GM21576 (cell line): Measurements from ENCODE around the gene FPR1.
"Not testable (repeated sequence)": the region's sequence is repeated elsewhere in the genome, so short reads cannot be mapped to it uniquely, and the experiment has no call there.

ENCODE experiments used
- ATAC-seq: cut with Tn5 transposase; IDR thresholded peaks from one replicate; pipeline ENCODE4 v1.9.1; 2021; ENCODE audit warnings: mild to moderate bottlenecking, moderate library complexity; ENCODE audit not compliant: unreplicated experiment

The FPR1 gene

DNA sequence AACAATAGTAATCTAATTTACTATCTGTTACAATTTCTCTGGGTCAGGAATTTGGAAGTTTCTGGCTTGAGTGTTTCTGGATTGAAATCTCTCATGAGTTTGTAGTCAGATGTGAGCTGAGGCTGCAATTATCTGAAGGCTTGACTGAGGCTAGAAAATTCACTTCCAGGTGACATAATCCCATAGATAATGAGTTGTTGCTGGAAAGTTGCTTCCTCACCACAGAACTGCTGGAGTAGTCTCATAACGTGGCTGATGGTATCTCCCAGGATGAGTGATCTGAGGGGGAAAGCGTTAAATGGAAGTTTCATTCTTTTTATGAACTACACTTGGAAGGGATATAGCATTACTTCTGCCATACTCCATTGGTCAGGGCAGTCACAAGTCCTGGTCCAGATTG, 28.0 kb upstream of the FPR1 start:
- no peak for ATAC-seq

DNA sequence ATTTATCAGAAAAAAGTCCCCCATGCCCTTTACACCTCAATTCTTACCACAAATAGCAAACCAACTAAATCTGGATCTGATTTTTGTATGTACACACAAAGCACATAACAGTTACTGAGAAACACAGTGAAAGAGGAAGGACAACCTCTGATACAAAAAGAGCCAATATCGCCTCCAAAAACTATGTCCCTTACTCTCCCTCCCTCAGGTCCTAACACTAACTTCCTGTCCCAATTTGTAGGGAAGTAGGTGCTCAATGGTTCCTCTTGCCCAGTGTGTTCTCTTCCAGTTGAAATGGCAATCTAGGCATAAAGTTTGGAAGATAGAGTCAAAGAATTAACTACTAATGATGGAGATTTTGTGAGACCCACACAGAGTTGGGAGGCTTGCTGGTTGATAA, 27.5 kb upstream of the FPR1 start:
- no peak for ATAC-seq

DNA sequence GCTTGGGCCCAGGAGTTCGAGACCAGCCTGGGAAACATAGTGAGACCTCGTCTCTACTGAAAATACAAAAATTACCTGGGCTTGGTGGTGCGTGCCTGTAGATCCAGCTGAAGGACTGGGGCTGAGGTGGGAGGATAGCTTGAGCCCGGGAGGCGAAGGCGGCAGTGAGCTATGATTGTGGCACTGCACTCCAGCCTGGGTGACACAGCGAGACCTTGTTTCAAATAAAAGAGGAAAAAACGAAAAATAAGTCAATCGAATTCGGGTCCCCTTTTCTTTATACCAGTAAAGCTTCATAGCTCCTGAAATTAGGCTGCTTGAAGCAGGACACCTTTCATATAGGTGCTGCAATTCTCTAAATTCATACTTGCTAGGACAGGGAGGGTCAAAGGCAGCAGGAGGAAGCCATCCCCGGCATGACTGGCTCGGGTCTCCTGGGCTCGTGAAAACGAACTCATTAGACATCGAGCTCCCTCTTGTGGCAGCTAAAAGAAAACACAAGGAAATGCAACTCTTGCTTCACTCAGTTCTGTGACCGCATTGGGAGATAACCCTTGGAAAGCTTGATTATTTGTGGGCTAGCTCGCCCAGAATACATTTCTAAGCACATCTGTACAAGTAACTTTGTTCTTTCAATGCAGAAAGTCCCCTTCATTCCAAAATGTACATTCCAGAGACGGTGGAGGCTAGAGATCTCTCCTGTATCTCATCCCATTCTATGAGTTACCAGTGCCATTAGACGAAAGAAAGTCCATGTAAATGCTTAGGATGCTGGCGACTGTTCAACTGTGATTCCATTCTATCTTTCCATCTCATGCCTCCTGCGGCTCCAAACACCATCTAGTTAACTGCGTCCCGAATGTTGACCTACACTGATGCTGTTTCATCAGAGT, 26.1 kb upstream of the FPR1 start:
- no peak for ATAC-seq

DNA sequence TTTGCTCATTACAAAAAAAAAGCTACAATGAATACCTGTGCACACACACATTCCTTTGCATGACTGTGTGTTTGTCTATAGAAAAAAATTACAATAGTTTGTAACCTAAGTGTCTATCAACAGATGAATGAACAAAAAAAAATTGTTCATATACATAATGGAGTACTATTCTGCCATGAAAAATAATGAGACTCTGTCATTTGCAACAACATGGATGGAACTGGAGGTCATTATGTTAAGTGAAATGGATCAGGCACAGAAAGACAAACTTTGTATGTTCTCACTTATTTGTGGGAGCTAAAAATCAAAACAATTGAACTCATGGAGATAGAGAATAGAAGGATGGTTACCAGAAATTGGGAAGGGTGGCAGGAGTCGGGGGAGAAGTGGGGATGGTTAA, 24.9 kb upstream of the FPR1 start:
- not testable (repeated sequence) for ATAC-seq

DNA sequence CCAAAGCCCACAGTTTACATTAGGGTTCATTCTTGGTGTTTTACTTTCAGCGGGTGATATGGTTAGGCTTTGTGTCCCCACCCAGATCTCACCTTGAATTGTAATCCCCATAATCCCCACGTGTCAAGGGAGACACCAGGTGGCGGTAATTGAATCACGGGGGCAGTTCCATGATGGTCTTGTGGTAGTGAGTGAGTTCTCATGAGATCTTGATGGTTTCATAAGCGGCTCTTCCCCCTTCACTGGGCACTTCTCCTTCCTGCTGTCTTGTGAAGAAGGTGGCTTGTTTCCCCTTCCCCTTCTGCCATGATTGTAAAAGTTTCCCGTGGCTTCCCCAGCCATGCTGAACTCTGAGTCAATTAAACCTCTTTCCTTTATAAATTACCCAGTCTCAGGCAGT, 21.3 kb upstream of the FPR1 start:
- ATAC-seq: no peak

DNA sequence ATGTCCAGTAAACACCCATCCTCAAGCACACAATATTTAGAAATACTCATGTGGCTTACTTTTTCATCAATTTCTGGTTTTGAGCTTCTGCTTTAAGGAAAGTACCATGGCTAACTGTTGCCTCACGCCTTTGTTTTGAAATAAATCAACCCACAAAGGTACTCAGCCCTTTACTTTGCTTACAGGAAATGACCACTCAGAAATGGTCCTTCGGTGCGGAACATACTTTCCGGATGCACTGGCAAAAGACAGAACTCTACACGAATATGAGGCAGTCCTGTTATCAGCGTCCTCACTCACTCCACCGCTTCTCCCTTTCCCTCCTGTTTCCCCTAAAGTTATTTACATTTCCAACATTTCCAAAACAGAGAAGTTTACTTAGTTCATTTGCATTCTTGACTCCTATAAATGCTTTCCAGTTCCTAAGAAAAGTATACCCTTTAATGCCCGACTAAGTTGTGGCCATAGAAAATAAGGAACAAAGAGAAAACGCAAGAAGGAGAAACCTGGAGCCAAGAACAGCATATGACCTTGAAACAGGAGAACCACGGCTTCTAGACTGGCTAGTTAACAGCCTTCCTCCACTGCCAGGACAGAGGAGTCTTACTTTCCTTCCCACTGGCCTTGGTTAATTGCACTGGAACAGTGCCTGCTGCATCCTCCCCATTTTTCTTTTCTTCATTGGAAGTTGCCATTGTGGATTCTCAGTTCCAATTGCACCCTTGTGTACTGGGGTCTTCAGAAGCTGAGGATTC, 19.9 kb upstream of the FPR1 start:
- ATAC-seq: no peak

DNA sequence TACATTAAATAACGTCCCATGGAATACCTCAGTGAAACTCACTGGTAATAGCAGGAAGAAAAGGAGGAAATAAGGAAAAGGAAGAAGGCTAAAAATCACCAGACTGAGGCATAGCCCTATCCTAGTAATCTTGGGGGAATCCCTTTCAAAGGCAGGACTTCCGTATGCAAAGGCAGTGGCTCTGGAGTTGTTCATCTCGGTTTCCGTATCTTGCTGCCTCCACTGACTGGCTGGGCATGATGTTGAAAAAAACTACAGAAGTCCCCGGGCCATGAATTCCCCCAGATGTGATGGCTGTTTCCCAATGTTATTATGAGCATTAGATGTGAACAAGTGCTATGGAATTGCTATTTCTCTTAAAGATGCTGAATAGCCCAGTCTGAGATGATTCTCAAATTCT, 14.8 kb upstream of the FPR1 start:
- no peak for ATAC-seq

DNA sequence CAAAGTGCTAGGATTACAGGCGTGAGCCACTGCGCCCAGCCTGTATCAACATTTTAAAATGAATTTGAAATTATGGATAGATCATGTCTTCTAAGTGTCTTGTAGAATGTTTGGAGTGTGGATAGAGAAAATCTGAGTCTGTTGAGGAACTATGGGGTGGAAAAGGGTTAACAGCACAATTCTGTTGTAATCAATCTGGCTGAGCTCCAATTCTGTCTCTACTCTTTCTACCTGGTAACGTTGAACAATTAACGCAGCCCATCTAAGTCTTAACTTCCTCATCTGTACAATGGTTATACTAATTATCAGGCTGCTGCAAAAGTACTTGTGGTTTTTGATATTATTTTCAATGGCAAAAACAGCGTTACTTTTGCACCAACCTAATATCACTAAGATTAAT, 13.4 kb upstream of the FPR1 start:
- ATAC-seq: no peak

DNA sequence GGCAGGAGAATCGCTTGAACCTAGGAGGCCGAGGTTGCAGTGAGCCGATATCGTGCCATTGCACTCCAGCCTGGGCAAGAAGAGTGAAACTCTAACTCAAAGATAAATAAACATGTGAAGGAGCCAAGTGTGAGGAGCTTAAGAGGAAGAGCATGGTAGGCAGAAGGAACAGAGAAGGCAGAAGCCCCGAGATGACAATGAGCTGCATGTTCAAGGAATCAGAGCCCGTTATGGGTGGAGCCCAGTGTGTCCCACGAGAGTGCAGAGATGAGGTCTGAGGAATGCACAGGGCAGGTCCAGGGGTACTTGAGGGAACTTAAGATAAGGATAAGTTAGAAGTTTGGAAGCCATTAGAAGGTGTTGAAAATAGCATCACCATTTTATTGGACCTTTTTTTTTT, 10.0 kb upstream of the FPR1 start:
- no peak for ATAC-seq

DNA sequence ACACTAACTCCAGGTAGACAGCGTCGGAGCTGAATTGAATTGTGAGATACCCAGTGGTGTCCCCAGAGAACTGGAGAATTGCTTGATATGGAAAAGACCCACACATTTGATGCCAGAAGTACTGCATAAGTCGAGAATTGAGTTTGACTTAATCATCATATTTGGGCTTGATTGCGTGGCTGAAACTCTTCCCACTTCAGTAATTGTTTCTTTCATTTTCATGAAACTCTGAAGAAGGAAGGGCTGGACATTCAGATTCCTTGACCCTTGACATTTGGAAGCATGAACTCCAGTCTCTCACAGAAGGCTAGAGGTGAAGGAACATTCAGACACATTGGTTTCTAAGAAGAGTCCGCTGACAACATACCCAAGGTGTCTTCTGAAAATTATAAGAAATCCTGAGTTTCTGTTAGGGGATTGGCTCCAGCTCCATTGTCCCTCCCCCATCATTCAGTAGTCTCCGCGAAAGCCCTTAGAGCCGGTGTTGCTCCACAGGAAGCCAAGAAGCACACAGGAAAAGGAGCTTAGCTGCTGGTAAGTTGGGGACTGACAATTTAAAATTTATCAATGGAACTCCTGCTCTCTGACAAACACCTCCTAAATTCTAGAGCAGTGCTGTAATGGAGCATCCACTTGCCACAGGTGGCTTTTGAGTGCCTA, 9.1 kb upstream of the FPR1 start, which contains the start of gene FPR2:
FPR2 (plus strand) TSS at position 484 of the 660 bp plus-strand sequence. CDS start 7,479 bp downstream, outside the sequence.
- ATAC-seq: no peak

DNA sequence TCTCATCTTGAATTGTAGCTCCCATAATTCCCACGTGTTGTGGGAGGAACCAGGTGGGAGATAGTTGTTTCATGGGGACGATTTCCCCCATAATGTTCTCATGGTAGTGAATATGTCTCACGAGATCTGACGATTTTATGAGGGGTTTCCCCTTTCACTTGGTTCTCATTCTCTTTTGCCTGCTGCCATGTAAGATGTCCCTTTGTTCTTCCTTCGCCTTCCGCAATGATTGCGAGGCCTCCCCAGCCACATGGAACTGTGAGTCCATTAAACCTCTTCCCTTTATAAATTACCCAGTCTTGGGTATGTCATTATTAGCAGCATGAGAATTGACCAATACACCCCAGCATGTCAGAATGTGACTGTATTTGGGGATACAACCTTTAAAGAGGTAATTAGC, 3.9 kb upstream of the FPR1 start:
- ATAC-seq: no peak

DNA sequence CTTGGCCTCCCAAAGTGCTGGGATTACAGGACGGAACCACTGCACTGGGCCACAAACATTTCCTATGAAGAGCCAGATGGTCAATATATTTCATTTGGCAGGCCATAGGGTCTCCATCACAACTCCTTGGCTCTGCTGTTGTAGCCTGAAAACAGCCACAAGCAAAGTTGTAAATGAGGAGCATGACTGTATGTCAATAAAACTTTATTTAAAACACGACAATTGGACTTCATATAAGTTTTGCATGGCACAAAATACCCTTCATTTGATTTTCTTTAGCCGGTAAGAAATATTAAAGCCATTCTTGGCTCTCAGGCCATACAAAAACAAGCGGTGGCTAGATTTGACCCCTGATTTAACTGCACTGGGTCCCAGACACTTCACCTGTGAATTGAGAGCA, 3.1 kb upstream of the FPR1 start:
- ATAC-seq: no peak

DNA sequence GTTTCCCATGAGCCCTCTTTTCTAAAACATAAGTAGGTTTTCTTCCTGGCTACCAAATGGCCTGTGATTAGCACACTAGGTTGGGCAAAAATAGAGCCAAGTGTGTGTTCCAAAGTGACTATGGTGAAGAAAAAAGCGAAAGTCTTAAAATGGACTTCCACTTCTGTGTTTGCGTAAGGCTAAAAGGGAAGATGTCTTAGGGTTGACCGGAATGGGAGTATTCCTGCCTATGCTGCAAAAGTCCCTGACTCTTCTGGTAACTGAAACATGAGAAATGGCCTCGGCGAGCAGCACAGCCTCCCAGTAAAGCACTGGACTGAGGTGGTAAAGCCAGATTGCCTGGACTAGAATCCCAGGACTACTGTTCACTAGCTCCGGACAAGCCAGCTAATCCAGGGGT, 2.4 kb upstream of the FPR1 start:
- ATAC-seq: no peak

DNA sequence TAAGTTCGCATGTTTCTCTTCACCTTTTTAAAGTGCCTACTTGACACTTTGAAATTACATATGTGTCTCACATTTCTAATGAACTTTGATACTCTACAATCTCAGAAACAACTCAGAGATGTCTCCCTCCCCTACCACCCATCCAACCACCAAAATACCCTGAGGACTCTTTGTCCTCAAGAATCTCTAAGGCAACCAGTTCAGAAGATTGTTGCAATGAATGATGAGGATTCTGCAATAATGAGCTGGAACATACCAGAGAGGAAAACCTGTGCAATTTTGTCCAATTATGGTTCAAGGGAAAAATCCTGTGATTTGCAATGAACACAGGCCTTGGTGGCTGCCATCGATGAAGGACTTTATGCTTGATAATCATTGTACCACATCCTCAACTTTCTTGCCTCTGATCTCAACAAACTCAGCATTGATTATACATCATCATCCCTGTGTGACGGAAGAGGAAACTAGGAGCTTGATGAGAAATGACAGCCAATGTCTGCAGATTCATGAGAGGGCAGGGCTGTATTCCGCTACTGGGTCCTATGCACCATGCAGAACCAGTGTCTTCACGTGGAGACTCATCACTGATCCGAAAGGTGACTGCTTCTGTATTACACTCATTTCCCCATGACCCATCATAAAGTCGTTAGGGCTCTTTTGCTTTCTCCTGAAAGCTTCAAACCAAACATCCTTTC, 1.1 kb downstream of the FPR1 start:
- ATAC-seq: no peak

DNA sequence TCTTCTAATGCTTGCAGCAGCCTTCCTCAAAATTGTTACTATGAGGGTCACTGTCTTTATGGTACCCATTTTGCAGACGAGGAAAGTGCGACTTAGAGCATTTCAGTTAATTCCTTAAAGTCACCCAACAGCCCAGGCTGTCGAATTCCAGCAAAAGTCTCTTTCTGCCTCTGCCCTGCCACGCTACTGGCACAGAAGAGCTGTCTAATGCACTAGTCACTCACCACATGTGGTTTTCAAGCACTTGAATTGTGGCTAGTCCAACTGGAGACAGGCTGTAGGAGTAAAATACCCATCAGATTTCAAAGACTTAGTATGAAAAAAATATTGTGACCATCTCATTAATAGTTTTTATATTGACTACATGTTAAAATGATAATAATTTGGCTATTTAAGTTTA, 1.7 kb downstream of the FPR1 start:
- no peak for ATAC-seq

DNA sequence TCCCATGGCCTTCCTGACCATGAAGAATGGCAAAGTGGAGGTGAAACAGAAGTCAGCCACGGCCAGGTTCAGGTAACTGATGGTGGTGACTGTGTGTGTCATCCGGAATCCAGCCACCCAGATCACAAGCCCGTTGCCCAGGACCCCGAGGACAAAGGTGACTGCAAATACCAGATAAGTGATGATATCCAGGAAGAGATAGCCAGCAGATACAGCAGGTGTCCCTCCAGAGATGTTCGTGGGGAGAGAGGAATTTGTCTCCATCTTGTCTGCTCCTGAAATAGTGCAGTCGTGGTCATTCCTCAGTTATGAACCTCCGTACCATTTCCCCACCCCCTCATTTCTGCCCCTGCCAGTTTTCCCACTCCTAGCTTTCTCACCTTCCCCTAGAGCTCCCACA, 4.9 kb downstream of the FPR1 start:
- ATAC-seq: no peak

DNA sequence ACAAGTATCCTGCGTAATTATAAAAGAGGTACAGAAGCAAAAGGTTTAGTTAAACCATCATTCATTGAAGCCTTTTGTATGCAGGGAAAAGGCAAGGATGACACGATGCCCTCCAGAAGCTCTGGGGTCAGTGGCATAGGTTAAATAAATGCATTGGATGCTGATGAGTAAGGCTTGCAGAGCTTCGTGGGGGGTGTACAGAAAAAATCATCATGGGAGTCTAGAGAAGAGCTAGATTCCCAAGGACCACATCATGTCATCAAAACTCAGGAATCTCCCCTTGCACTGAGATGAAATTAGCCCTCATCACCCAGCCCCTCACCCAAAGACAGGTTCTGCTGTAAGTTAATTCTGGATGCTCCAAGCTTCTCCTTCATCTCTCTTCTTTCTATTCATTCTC, 8.3 kb downstream of the FPR1 start:
- ATAC-seq: no peak

DNA sequence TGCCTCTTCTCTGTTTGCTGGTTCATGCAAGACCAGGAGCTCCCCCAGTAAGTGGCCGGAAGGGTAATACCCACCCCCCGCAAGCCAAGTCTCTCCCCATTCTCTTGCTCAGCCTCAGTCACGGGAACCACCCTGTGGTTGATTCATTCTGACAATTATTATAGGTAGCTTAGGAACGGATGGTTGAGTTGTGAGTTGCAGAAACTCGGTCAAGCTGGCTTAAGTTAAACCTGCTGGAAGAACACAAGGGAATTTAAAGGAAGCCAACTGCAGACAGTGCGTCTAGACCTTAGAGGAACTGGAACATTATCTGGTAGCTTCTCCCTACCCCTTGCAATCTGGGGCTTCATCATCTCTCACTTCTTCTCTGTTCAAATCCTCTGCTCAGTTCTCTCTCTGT, 8.9 kb downstream of the FPR1 start:
- no peak for ATAC-seq

DNA sequence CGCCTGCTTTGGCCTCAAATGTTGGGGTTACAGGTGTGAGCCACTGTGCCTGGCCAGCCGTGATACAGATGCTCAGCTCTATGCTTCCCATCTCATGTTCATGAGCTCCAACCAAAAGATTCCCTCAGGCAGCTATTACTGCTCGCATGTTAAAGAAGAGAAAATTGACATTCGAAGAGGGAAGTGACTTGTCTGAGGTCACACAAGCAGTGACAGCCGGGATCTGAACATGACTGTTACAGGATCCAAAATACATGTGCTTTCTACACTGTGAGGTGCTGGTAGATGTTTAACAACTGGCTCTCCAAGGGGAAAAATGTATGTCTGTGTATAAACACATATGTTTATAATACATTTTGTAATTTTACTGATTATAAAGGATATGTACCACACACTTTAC, 11.3 kb downstream of the FPR1 start:
- ATAC-seq: no peak

DNA sequence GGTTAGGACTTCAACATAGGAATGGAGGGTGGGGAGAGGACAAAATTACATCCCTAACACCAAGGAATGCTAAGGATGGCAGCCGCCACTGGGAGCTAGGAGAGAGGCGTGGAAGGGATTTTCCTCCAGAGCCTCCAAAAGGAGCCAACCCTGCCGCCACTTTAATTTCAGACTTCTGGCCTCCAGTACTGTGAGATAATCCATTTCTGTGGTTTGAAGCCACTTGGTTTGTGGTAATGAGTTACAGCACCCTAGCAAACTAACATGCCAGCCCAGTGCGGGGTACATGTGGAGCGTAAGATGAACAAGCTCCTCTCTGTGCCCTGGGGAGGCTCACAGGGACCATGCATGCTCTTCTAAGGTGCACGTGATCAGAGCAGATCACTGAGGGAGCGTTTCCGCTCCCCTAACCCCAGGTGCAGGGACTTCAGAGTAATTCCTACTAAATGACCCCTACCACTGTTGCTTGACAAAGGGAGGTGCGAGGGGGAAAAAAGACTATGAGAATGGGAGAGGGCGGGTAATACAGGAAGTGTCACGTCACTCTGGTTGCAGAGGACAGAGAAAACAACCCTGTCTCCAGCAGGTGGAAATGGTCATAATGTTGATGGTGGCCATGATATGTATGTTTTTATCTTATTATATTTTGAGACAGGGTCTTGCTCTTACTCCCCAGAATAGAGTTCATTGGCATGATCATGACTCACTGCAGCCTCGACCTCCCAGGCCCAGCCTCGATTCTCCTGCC, 12.0 kb downstream of the FPR1 start:
- ATAC-seq: no peak
